ENCODE measurements around the gene LRIT3. TPM values are rescaled to one million over a fixed set of nuclear protein-coding genes. Genes with fewer than 3 reads are reported as not detected.

LRIT3 gene
- total and polyA plus RNA-seq, 2 of the 8 experiments (the other 6 are each of a cell fraction or from before 2014, with no cell fraction given) = 0.11 TPM; not detected in 1

DNA sequence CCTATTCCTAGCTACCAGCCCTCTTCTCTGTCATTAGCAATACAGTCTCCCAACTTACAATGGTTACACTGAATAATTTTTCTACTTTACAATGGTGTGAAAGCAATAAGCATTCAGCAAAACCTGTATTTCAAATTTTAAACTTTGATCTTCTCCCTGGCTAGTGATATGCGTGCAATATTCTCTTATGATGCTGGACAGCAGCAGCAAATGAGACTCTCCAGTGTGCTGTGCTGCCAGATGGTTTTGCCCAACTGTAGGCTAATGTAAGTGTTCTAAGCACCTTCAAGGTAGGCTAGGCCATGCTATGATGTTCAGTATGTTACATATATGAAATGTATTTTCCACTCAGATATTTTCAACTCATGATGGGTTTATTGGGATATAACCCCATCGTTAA, 38.3 kb upstream of the LRIT3 start:
- Histone ChIP-seq H4K91ac (replicated peaks; ENCODE audit: insufficient read length, low read length) (no peak overlapping the region), H3K23me2 (ENCODE audit: low read depth, low read length) (no peaks in the 10 kb centered on the region), H3K79me2 (ENCODE audit: control insufficient read depth in 1 of 2, insufficient read depth in 2 of 2, low read length in 2 of 2) (no peaks in the 10 kb centered on the region), H3K36me3 (ENCODE audit: control insufficient read depth in 2 of 4, insufficient read depth in 4 of 4, low read length in 3 of 4) (no peaks in the 10 kb centered on the region), H2AK5ac (ENCODE audit: low read depth, low read length) (no peak overlapping the region), H2AFZ (ENCODE audit: low read length) (no peak overlapping the region), H2BK5ac (ENCODE audit: low read depth, low read length) (no peak overlapping the region), H2BK12ac (ENCODE audit: low read depth, low read length) (no peak overlapping the region; the same call in 1 of the 2 replicates), H4K8ac (ENCODE audit: extremely low read depth, insufficient read depth, low read length) (no peak overlapping the region), H3K18ac (ENCODE audit: extremely low read depth, low read length) (no peak overlapping the region), H2BK20ac (ENCODE audit: low read length) (no peak overlapping the region), H3K9me3 (ENCODE audit: insufficient read depth in 2 of 2, low read depth in 1 of 2, low read length in 1 of 2) (no peaks in the 10 kb centered on the region), H3K56ac (replicated peaks; ENCODE audit: insufficient read length, low read depth, low read length) (no peak overlapping the region), H3K9ac (replicated peaks in 1 of 4; ENCODE audit: extremely low read depth in 1 of 4, low read depth in 3 of 4, low read length in 3 of 4) (no peak overlapping the region), H3K79me1 (ENCODE audit: low read depth, low read length) (no peaks in the 10 kb centered on the region), H4K20me1 (replicated peaks in 1 of 2; ENCODE audit: control insufficient read depth in 1 of 2, insufficient read depth in 2 of 2, low read length in 2 of 2) (no peaks in the 10 kb centered on the region), H2BK120ac (replicated peaks; ENCODE audit: low read depth, low read length) (no peak overlapping the region), H3K4me1 (replicated peaks in 1 of 4; ENCODE audit: control insufficient read depth in 3 of 4, insufficient read depth in 4 of 4, low read length in 3 of 4) (peaks cover 0 to 8% (median 5%) of the 10 kb centered on the region in 4 experiments; a peak in 4 of 7 replicates), H4K5ac (ENCODE audit: insufficient read length, low read depth, low read length) (no peak overlapping the region), H3K27ac (ENCODE audit: low read depth, low read length) (no peak overlapping the region), H3K27me3 (replicated peaks in 1 of 4; ENCODE audit: control insufficient read depth in 3 of 4, extremely low read depth in 1 of 4, insufficient read depth in 3 of 4, low read length in 3 of 4) (no peaks in the 10 kb centered on the region), H3K4me2 (ENCODE audit: insufficient read depth in 1 of 2, low read depth in 2 of 2, low read length in 2 of 2) (no peak overlapping the region; a peak in 1 of 4 replicates), H2BK15ac (ENCODE audit: low read length) (no peak overlapping the region), H3K4ac (replicated peaks; ENCODE audit: insufficient read length, low read depth, low read length) (no peak overlapping the region), H3K4me3 (ENCODE audit: extremely low read depth in 1 of 4, insufficient read depth in 2 of 4, low read depth in 3 of 4, low read length in 4 of 4) (no peak overlapping the region), H3K23ac (ENCODE audit: insufficient read length) (no peak overlapping the region), H3K14ac (ENCODE audit: insufficient read length) (no peak overlapping the region)
- no peak for TF ChIP-seq TEAD4 (IDR thresholded peaks at IDR 0.05; ENCODE audit: low read depth, low read length)
- no peak for TF ChIP-seq BRCA1 (IDR thresholded peaks at IDR 0.05; ENCODE audit: low read depth, low read length)
- no peak for TF ChIP-seq SP1 (IDR thresholded peaks at IDR 0.05; ENCODE audit: low read depth, low read length)
- TF ChIP-seq BCL11A (IDR thresholded peaks at IDR 0.05; ENCODE audit: low read depth in 2 of 2, low read length in 2 of 2) = no peak
- no peak for TF ChIP-seq SUZ12 (IDR thresholded peaks at IDR 0.05; ENCODE audit: low read length)
- TF ChIP-seq NRF1 (IDR thresholded peaks at IDR 0.05; ENCODE audit: low read depth, low read length) = no peak
- no peak for TF ChIP-seq JUN (IDR thresholded peaks at IDR 0.05; ENCODE audit: low read depth, low read length)
- TF ChIP-seq USF2 (IDR thresholded peaks at IDR 0.05; ENCODE audit: low read length) = no peak
- TF ChIP-seq ATF2 (IDR thresholded peaks at IDR 0.05; ENCODE audit: low read length) = no peak
- no peak for TF ChIP-seq KDM4A (IDR thresholded peaks at IDR 0.05; ENCODE audit: low read depth, low read length, severe bottlenecking)
- no peak for TF ChIP-seq KDM5A (IDR thresholded peaks at IDR 0.05; ENCODE audit: low read length)
- TF ChIP-seq CREB1 (IDR thresholded peaks at IDR 0.05) = no peak
- CTCF ChIA-PET (ENCODE audit: partially characterized antibody) = interaction anchor here (0.7 kb wide), 3 partner anchors 8 to 157 kb away, joined by 3 to 4 read pairs (median 3); no protein-coding TSS in a partner anchor
- FAIRE-seq (no peak), DNase-seq (ENCODE audit: low read depth in 1 of 2, low spot score in 2 of 2) (no peak)
- POLR2A ChIA-PET (ENCODE audit: partially characterized antibody) = interaction anchor here (0.7 kb wide), 1 partner anchor 9 kb away, joined by 3 read pairs; no protein-coding TSS in a partner anchor
- 95% methylated on average over 2 of the region's 2 CpGs; no CpG with 5 or more reads in 1 of the 2 experiments for WGBS, 2 experiments (ENCODE audit: extremely low coverage in 1 of 2, insufficient coverage in 1 of 2, insufficient read length in 1 of 2, insufficient replicate concordance in 2 of 2, low coverage in 1 of 2, low lambda C conversion rate in 2 of 2, missing lambda C conversion rate in 1 of 2)

Measured in H1 (cell line).